GM04503 (cell line): ENCODE measurements around the gene EFL1.

ENCODE experiments used
- DNase-seq: peaks from one replicate; pipeline ENCODE4 v3.0.0-alpha.2; 2012; ENCODE audit warnings: low read depth

Gene EFL1

GRCh38 chr15:82081914-82082762 lies 180.4 kb downstream of the EFL1 start:
- DNase-seq: peak; percentile 87

- no peak for DNase-seq
These were observed 181.8 kb downstream of the EFL1 start for GRCh38 chr15:82080774-82081173.
